GM23248 (cell line): ENCODE data around the gene ZFAND3. TPM values are rescaled to one million over a fixed set of nuclear protein-coding genes. Genes with fewer than 3 reads are reported as not detected.

ENCODE experiments used
- DNase-seq: peaks from one replicate; pipeline ENCODE4 v3.0.0-alpha.2; 2015
- H2AFZ ChIP-seq: fragments of 200-600 bp; sonication (generic); 2 replicates; pipeline ENCODE4 v1.6.1; 2016; ENCODE audit warnings: antibody characterized with exemption
- H3F3A ChIP-seq: fragments of 200-600 bp; sonication (generic); 2 replicates; pipeline ENCODE4 v1.6.1; 2016; ENCODE audit warnings: mild to moderate bottlenecking, antibody characterized with exemption, mixed run types; ENCODE audit not compliant: insufficient read depth
- H3K27ac ChIP-seq: fragments of 200-600 bp; sonication (generic); 2 replicates; pipeline ENCODE4 v1.5.1; 2016; ENCODE audit warnings: mild to moderate bottlenecking
- H3K27me3 ChIP-seq: fragments of 200-600 bp; sonication (generic); replicated peaks from 2 replicates; pipeline ENCODE4 v1.6.1; 2016; ENCODE audit warnings: mild to moderate bottlenecking; ENCODE audit not compliant: insufficient read depth
- H3K36me3 ChIP-seq: fragments of 200-600 bp; sonication (generic); 2 replicates; pipeline ENCODE4 v1.6.1; 2016; ENCODE audit warnings: low read depth, mild to moderate bottlenecking
- H3K4me1 ChIP-seq: fragments of 200-600 bp; sonication (generic); 2 replicates; pipeline ENCODE4 v1.6.1; 2016; ENCODE audit warnings: mild to moderate bottlenecking; ENCODE audit not compliant: insufficient read depth
- H3K4me2 ChIP-seq: fragments of 200-600 bp; sonication (generic); one replicate; pipeline ENCODE4 v1.6.1; 2016; ENCODE audit warnings: mild to moderate bottlenecking; ENCODE audit not compliant: unreplicated experiment
- H3K4me3 ChIP-seq: fragments of 200-600 bp; sonication (generic); 2 replicates; pipeline ENCODE4 v1.5.1; 2016; ENCODE audit warnings: mild to moderate bottlenecking
- H3K79me2 ChIP-seq: fragments of 200-600 bp; sonication (generic); 2 replicates; pipeline ENCODE4 v1.6.1; 2016; ENCODE audit warnings: mild to moderate bottlenecking; ENCODE audit not compliant: insufficient read depth
- H3K9ac ChIP-seq: fragments of 200-600 bp; sonication (generic); 2 replicates; pipeline ENCODE4 v1.6.1; 2016; ENCODE audit warnings: mild to moderate bottlenecking
- H3K9me2 ChIP-seq: fragments of 200-600 bp; sonication (generic); 2 replicates; pipeline ENCODE4 v1.6.1; 2016; ENCODE audit warnings: mixed run types, mild to moderate bottlenecking, moderate library complexity; ENCODE audit not compliant: insufficient read depth
- H3K9me3 ChIP-seq: fragments of 200-600 bp; sonication (generic); one replicate; pipeline ENCODE4 v1.6.1; 2017; ENCODE audit warnings: low read depth
- H4K20me1 ChIP-seq: fragments of 200-600 bp; sonication (generic); 2 replicates; pipeline ENCODE4 v1.6.0; 2016; ENCODE audit not compliant: insufficient read depth
- EZH2 ChIP-seq: fragments of 200-600 bp; sonication (generic); IDR thresholded peaks from 2 replicates; pipeline ENCODE4 v1.6.1; 2018; ENCODE audit warnings: antibody characterized with exemption, mild to moderate bottlenecking; ENCODE audit not compliant: insufficient read depth, poor library complexity, severe bottlenecking
- EZH2phosphoT487 ChIP-seq: fragments of 200-600 bp; sonication (generic); IDR thresholded peaks from 2 replicates; pipeline ENCODE4 v1.6.1; 2018; ENCODE audit warnings: antibody characterized with exemption, moderate library complexity, mild to moderate bottlenecking, low read depth; ENCODE audit not compliant: insufficient read depth
- WGBS, 2 experiments: methylation state at CpG; one replicate each; pipeline ENCODE4 v1.1.6; 2015 to 2017; ENCODE audit warnings: low lambda C conversion rate in 2 of 2, low coverage in 1 of 2; ENCODE audit errors: missing lambda C conversion rate in 2 of 2; 5-methylcytosine and 5-hydroxymethylcytosine counted together
- in situ Hi-C: fragments of 300-500 bp; cut with MboI; formaldehyde crosslinking; loops from 2 replicates; pipeline ENCODE4 v1.15.0; 2020
- polyA plus RNA-seq: library from polyadenylated mRNA; unstranded; fragments of >200 nt; fragmentation: Nextera tagmentation; extraction: Ambion mirVana; gene quantifications from 2 replicates; pipeline ENCODE4 v1.2.1, GENCODE V29; 2016
- total RNA-seq: library from RNA; depleted of rRNA; stranded (reverse); fragments of >200 nt; shearing (Covaris generic); gene quantifications from 2 replicates; pipeline ENCODE4 v1.2.3, GENCODE V29; 2014

The ZFAND3 gene
- total and polyA plus RNA-seq, 2 experiments from 2014 or later, result 27.5 to 40.0 TPM

- TF ChIP-seq EZH2 (no peak), EZH2phosphoT487 (no peak)
- Histone ChIP-seq H3K4me3 (no peak overlapping the region), H3K9me2 (no peaks in the 10 kb centered on the region), H2AFZ (no peak overlapping the region), H4K20me1 (no peaks in the 10 kb centered on the region), H3K27me3 (no peaks in the 10 kb centered on the region), H3K4me1 (peaks cover 22% of the 10 kb centered on the region), H3F3A (no peaks in the 10 kb centered on the region), H3K9me3 (no peaks in the 10 kb centered on the region), H3K27ac (no peak overlapping the region), H3K79me2 (no peaks in the 10 kb centered on the region), H3K4me2 (no peak overlapping the region), H3K36me3 (no peaks in the 10 kb centered on the region), H3K9ac (no peak overlapping the region)
- WGBS, 2 experiments, result 92% methylated on average over 2 of the region's 2 CpGs
- DNase-seq, result no peak
- in situ Hi-C loops, result no loop called here
Measured at GRCh38 chr6:37787216-37787615, 32.3 kb upstream of the ZFAND3 start.

GRCh38 chr6:37788259-37788658 is 31.3 kb upstream of the ZFAND3 start:
- Histone ChIP-seq H3K4me3 (no peak overlapping the region), H3F3A (no peaks in the 10 kb centered on the region), H3K27ac (no peak overlapping the region), H3K9me2 (no peaks in the 10 kb centered on the region), H3K27me3 (no peaks in the 10 kb centered on the region), H3K9ac (no peak overlapping the region), H3K4me1 (peaks cover 17% of the 10 kb centered on the region), H2AFZ (no peak overlapping the region), H3K36me3 (no peaks in the 10 kb centered on the region), H3K9me3 (no peaks in the 10 kb centered on the region), H4K20me1 (no peaks in the 10 kb centered on the region), H3K4me2 (no peak overlapping the region), H3K79me2 (no peaks in the 10 kb centered on the region)
- DNase-seq, result peak; percentile 21
- TF ChIP-seq EZH2phosphoT487 (no peak), EZH2 (no peak)
- in situ Hi-C loops, result no loop called here
- WGBS, 2 experiments, result 60 to 64% methylated on average over 2 of the region's 2 CpGs

GRCh38 chr6:37791156-37791919 is 28.2 kb upstream of the ZFAND3 start:
- H3K4me1 ChIP-seq, result peaks cover 13% of the 10 kb centered on the region
- in situ Hi-C loops, result no loop called here

GRCh38 chr6:37792457-37793033 is 27.0 kb upstream of the ZFAND3 start:
- no peaks in the 10 kb centered on the region for H4K20me1 ChIP-seq
- no peak overlapping the region for H3K4me3 ChIP-seq
- peaks cover 13% of the 10 kb centered on the region for H3K4me1 ChIP-seq
- H3K27me3 ChIP-seq, result no peaks in the 10 kb centered on the region
- peaks cover 6% of the 10 kb centered on the region; the same call in 1 of the 2 replicates for H3F3A ChIP-seq
- no peaks in the 10 kb centered on the region for H3K9me3 ChIP-seq
- H3K36me3 ChIP-seq, result no peaks in the 10 kb centered on the region
- TF ChIP-seq EZH2 (no peak), EZH2phosphoT487 (no peak)
- no peaks in the 10 kb centered on the region for H3K79me2 ChIP-seq
- in situ Hi-C loops, result no loop called here
- DNase-seq, result peak; percentile 10
- H2AFZ ChIP-seq, result no peak overlapping the region
- no peaks in the 10 kb centered on the region for H3K9me2 ChIP-seq
- no peak overlapping the region for H3K27ac ChIP-seq
- 87 to 90% methylated on average over 5 of the region's 5 CpGs for WGBS, 2 experiments
- no peak overlapping the region for H3K9ac ChIP-seq
- H3K4me2 ChIP-seq, result no peak overlapping the region

More at GRCh38 chr6:37791156-37791919, 28.2 kb upstream of the ZFAND3 start:
- WGBS, 2 experiments, result 14 to 15% methylated on average over 9 to 10 of the region's 10 CpGs
- H3K27ac ChIP-seq, result no peak overlapping the region
- no peaks in the 10 kb centered on the region for H3K79me2 ChIP-seq
- no peaks in the 10 kb centered on the region for H3K36me3 ChIP-seq
- no peaks in the 10 kb centered on the region for H3K9me3 ChIP-seq
- DNase-seq, result peak; percentile 98
- H3K9ac ChIP-seq, result no peak overlapping the region
- peak overlapping the region; percentile 47 for H3K4me2 ChIP-seq
- H3K27me3 ChIP-seq, result no peaks in the 10 kb centered on the region
- no peak overlapping the region for H3K4me3 ChIP-seq
- H3F3A ChIP-seq, result peaks cover 6% of the 10 kb centered on the region; the same call in 1 of the 2 replicates
- H3K9me2 ChIP-seq, result no peaks in the 10 kb centered on the region
- H4K20me1 ChIP-seq, result no peaks in the 10 kb centered on the region
- peak overlapping the region; percentile 49; the same call in 1 of the 2 replicates for H2AFZ ChIP-seq
- TF ChIP-seq EZH2 (no peak), EZH2phosphoT487 (no peak)
